Measurements from ENCODE around the gene MAVS. TPM values are rescaled to one million over a fixed set of nuclear protein-coding genes. Genes with fewer than 3 reads are reported as not detected.

Gene MAVS
- total RNA-seq, 4 donors from 2014 or later, result 20.7 to 58.0 (median 27.2) TPM

DNA sequence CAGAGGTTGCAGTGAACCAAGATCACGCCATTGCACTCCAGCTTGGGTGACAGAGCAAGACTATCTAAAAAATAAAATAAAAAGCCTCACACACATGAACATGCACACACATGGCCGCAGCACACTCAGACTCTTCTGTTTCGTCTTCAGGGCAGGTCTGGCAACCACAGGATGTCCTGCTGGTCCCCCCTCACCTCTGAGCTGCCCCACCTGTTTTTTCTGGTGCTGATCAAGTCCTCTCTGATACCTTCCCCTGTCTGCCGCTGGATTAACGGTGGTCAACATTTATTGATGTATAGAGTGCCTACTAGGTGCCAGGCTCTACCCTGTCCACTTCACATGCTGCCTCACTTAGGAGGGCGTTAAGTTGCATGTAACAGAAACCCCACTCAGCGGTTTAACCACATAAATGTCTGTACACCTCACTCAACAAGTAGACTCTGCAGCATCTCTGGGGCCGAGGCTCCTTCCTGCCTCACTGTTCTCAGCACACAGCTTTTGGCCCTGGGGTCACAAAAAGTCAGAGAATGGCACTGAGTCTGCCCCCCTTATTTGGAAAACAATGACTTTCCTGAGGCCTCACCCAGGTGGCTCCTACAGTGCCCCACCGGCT is 30.8 kb upstream of the MAVS start:
- TF ChIP-seq CTCF (IDR thresholded peaks at IDR 0.05; ENCODE audit: low read depth), result no peak

- TF ChIP-seq CTCF (IDR thresholded peaks at IDR 0.05; ENCODE audit: low read depth), result no peak
These were observed 28.2 kb upstream of the MAVS start for GRCh38 chr20:3818155-3819151.

DNA sequence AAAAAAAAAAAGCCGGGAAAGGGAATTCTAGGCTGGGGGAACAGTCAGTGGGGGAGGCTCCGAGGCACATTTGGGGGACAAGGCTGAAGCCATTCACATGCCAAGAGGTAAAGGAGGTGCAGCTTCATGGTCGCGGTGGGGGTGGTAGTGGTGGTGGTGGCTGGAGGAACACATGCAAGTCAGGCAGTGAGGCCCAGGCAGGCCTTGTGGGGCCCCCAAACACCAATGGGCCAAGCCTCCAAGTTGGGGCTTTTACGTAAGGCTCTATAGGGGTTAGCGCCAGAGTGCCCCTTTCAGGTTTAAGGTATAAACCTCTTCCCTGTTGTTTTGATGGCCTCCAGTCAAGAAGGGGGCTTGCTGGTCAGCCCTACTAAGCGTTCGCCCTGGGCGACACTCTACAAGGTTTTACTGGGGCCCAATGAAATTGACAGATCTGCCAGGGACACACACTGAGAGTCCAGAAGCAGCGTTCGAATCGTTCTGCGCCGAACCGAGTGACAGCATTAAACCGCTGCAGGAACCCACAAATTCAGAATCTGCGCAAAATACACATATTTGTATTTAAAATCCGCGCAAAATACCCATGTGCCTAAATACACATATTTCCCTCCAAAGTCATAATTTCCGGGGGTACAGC is 27.1 kb upstream of the MAVS start:
- TF ChIP-seq CTCF (IDR thresholded peaks at IDR 0.05; ENCODE audit: low read depth), result no peak

- no peak for TF ChIP-seq CTCF (IDR thresholded peaks at IDR 0.05; ENCODE audit: low read depth)
These were observed 26.4 kb upstream of the MAVS start, which contains the start of gene AP5S1 for GRCh38 chr20:3820048-3820900. Gene AP5S1 (plus strand): TSS chr20:3820547. CDS start chr20:3822118, 1,571 bp downstream.

DNA sequence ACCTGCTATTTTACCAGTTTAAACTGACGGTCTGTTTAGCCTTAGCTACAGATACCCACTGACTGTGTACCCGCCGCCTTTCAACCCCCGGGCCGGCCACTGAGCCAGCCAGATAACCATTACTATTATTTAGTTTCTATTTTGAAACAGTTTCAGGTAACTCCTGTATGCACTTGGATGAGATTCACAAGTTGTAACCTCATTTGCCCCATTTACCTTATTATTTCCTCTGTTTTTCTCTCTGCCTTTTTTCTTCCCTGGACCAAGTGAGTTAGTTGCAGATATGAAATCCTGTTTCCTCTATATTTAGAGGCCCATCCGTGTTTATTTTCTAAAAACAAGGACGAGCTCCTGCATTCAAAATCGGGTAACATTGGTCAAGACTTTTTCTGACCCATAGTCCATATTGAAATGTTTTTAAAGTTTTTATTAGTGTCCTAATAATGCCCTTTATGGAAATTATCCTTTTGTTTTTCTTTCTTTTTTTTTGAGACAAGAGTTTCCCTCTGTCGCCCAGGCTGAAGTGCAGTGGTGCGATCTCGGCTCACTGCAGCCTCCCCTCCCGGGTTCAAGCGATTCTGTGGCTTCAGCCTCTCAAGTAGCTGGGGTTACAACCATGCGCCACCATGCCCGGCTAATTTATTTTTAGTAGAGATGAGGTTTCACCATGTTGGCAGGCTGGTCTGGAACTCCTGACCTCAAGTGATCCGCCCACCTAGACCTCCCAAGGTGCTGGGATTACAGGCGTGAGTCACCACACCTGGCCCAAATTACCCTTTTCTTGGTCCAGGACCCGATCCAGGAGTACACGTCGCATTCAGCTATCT is 25.5 kb upstream of the MAVS start:
- no peak for TF ChIP-seq CTCF (IDR thresholded peaks at IDR 0.05; ENCODE audit: low read depth)

DNA sequence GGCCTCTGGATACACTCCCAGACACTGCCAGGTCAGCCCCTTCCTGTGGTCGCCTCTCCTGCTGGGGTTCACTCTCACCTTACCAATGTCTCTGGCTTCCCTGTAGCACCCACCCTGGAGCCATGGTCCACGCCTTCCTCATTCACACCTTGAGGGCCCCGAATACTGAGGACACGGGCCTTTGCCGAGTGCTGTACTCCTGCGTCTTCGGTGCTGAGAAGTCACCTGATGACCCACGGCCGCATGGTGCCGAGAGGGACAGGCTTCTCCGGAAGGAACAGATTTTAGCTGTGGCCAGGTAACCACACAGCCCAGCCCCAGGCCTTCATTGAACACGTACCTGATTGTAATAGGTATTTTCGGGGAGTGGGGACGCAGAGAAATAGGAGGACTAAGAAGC is 24.6 kb upstream of the MAVS start:
- TF ChIP-seq CTCF (IDR thresholded peaks at IDR 0.05; ENCODE audit: low read depth), result no peak
